Stimulated activated CD8-positive, alpha-beta memory T cell treated with anti-CD3 and anti-CD28 coated beads, Interleukin-4, amount 100 ng/mL, for 48 hours (primary cell): ENCODE measurements around the gene MARCHF4.
"Not testable (repeated sequence)": the region's sequence is repeated elsewhere in the genome, so short reads cannot be mapped to it uniquely, and the experiment has no call there.

Source experiments
- DNase-seq: peaks from one replicate; pipeline ENCODE4 v3.0.0-alpha.2; 2020

The MARCHF4 gene

DNA sequence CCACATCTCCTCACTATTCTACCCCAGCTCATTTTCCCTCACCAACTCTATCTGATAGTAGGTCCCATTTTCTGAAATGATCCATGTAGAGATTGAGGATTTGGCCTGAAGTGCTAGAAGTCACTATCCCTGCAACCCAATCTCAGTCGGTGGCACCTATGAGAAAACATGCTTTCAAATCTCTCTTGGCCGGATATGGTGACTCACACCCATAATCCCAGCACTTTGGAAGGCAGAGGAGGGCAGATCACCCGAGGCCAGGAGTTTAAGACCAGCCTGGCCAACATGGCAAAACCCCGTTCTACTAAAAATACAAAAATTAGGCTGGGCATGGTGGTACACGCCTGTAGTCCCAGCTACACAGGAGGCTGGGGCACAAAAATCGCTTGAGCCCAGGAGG, 19.1 kb upstream of the MARCHF4 start:
- DNase-seq: no peak

DNA sequence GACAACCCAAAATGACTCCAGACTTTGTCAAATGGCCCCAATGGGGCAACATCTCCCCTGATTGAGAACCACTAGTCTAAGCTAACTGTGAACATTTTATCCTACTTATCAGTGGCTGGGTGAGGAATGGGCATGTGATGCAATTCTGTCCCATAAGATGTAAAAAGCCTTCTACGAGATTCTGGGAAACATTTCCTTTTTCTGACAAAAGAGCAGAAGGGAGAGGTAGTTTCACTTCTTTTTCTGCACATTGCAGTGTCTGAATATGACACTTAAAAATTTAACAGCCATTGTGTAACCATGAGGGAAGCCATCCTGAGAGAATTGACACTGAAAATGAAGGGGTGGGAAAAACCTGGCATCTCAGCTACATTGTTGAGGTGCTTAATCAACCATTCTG, 17.3 kb upstream of the MARCHF4 start:
- DNase-seq: no peak

DNA sequence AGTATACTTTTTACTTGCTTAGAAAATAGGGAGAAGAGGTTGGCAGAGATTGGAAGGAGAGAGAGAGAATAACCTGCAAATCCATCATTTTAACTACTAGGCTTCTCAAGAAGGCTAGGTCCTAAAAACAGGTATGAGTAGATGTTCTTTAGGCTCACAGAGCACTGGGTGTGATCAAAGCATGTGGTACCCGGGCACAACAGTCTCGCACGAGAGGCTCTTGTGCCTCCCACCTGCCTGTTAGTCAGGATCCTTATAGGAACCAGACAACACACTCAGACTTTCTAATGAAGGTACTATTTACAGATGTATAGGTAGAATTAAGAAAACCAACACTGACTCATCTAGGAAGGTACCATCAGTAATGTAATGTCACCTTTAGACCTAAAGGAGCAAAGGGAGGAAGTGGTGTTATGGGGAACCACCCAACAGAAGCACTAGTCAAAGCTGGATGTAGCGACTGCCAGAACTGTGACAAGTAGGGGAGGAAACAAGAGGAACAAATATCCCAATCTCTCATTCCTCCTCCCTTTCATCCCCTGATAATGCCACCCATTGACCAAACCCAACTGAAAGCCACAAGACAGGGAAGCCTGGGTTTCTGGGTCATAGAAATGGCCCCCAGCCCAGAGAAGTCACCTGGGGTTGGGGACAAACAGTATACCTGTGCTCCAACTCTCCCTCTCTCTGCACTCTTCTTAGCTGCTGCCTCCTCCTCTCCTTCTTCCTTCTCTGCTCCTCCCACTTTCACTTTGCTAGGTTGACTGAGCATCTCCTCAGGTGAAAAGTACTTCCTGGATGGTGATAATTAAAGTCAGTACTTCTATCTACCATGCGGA, 16.0 kb upstream of the MARCHF4 start:
- no peak for DNase-seq

DNA sequence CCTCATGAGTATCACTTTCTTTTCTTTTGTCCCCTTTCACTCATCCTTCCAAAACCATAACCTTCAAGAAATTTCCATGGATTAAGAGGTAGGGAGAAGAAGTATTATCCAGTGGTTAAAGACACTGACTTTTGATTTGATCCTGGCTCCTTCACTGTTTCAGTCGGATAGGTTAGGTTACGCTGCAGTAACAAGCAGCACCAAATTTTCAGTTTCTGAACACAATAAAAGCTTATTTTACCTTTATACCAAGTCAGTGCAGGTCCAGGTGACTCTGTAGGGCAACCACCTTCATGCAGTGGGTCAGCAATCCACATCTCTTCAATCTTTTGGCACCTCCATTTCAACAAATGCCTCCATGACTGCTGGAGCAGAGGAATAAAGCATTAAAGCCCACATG, 15.0 kb upstream of the MARCHF4 start:
- no peak for DNase-seq

DNA sequence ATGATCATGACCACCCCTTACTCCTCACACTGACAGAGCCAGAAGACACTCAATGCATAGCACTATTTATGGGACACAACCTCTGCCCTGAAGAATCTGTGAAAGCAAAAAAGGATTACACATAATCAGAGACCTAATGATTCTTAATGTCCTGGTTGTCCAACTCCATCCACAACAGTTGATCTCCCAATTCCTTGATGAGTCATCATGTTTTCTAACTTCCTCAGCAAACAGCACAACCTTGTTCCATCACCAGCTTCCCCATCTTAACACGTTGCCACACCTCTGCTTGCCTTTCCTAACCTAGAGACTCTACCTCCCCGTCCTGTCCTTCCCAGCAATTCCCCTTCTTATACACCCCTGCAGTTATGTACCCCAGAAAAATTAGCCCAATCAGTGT, 13.2 kb upstream of the MARCHF4 start:
- no peak for DNase-seq

DNA sequence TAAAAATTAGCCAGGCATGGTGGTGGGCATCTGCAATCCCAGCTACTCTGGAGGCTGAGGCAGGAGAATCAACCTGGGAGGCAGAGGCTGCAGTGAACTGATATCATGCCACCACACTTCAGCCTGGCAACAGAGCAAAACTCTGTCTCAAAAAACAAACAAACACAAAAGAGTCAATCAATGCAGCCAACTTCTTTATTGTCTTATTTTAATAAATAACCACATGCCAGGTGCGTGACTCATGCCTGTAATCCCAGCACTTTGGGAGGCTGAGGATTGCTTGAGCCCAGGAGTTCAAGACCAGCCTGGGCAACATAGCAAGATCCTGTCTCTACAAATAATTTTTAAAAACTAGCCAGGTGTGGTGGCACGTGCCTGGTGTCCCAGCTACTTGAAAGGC, 12.1 kb upstream of the MARCHF4 start:
- not testable (repeated sequence) for DNase-seq

DNA sequence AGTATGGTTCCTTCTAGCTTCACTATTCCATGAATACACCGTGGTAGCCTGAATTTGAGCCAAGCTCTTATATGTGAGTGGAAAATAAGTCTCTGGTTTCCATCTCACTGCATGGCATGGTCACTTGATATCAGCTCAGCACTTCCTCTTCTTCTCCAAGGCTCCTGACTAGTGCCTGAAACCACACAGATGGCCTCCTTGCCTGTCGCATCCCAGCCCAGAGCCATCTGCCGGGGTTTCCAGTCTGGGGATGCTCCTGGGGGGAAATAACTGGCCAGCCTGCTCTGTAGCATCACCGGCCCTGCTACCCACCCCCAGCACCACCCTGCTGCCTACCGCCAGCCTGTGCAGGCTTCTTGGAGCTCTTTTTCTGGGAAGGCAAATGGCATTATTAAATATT, 7.7 kb upstream of the MARCHF4 start:
- DNase-seq: no peak

DNA sequence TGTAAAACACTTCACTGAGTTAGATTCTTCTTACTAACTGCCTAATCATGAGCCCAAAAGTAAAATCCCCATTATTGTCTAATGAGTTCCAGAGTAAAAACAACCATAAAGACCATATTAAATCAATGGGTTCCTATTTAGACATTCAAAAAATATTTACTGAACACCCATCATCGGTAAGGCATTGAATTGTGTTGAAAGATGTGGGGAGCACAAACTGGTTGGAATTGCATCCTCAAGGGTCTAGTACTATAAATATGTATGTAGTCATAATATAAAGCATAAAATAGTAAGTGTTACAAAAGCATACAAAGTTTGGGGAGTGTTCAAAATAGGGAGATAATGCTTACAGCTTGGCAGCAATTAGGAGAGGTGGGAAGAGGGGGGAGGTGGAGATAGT, 3.0 kb upstream of the MARCHF4 start:
- no peak for DNase-seq

DNA sequence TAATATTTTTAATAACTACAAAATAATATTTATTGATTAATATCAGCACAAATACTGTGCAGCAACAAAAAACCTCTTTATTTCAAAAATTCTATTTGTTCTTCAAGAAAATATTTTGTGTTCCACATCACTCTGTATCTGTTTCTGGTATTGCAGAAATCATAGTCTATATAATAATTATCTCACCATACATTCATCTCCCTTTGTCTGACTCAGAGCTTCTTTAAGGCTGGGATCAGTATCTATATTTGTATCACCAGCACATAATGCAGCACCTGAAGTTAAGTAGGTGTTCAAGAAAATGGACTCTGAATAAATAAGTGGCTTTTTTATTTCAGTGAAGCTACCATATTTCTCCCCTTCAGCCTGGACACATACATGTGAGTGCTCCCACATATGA, 1.6 kb upstream of the MARCHF4 start:
- no peak for DNase-seq

DNA sequence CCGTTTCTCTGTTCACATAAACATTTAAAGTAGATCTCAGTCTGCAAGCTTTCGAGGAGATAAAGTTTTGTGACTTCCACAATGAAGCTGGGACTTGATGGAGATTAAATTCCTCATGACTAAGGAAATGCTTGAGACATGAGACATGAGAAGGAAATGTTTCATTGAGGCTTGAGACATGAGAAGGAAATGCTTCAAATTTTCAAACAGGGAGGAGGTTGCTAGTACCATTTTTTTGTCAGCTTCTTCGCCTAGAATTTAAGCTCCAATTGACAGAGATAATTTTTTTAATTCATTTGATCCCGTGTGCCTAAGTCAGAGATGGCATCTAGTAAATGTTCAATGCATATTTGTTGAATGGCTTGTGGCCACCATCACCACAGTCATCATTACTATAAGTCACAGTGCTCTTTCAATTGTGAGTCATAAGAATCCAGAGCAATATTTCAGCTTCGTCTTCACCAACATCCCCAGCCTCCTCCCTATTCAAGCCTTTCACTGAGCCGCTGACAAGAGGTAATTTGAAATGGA, 543 bp upstream of the MARCHF4 start:
- DNase-seq: no peak

DNA sequence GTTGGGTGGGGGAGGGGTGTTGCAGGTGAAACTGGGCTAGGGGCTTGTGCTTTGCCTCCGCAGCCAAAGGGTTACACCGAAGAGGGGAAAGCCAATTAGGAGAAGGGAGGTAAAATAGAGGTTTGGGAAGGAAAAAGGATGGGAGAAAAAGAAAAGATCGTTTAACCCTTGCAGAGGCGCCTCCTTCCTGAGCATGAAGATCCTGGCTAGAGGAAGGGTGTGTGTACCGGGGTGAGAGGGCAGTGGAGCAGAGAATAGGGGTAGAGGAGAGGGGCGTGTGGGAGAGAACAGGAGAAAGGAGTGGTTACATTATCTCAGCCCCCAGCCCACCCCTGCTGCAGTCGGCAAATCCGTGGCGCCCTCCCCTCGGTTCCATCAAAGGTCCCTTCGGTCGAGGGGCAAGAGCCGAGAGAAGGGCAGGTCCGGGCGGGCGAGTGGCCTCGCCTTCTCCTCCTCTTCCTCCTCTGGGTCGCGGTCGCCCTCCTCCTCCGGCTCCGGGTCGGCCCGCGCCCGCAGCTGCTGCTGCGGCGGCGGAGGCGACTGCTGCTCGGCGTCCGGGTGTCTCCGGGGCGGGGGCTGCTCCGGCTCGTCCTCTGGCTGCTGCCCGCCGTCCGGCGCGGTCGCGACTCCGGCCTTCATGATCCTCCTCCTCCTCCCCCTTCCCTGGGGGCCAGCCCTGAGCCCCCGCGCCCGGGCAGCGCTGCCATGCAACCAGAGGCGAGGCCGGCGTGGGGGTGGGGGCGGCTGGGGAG, 1.1 kb downstream of the MARCHF4 start:
- no peak for DNase-seq

DNA sequence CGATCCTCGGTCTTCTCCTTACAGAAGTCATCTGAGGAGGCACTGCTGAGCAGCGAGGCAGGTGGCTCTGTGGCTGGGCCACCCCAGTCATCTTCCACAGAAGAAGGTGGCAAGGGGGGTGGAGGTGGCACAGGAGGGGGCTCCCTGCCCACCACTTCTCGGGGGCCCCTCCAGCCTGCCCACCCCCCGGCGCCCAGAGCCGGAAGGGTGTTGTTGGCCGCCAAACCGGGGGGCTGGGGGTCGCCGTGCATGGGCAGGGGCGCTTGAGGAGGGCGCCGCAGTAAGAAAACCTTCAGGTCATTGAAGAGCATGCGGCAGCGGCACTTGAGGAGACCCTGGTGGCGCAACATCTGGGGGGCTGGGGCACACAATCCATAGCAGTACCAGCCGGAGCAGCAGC, 2.5 kb downstream of the MARCHF4 start:
- DNase-seq: no peak

DNA sequence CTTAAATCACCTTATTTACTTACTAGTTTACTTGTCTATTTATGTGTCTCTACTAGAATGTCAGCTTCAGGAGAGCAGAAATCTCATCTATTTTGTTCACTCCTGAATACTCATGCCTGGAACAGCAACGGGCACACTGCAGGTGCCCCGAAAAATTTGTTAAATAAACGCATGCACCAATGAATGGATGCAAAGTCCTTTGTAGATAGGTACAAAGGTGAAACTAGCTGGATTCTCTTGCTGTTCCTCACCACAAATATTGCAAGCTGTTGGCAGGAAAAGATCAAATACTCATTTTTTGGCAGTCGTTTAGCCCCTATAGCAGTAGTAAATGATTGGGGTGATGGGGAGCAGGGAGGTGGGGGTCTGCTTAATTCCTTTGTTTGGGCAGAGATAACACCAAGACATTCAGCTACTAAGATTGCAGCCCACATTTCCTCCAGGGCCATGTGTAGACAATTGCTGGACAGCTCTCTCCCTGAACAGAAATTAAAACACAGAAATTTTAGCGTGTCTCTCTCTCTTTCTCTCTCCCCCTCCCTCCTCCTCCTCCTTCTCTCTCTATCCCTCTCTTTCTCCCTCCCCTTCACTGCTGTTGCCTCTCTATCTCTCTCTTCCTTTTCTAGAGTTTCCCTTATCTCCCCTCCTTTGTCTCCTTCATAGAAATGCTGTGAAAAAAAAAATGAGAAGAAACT, 5.4 kb downstream of the MARCHF4 start:
- DNase-seq: no peak

DNA sequence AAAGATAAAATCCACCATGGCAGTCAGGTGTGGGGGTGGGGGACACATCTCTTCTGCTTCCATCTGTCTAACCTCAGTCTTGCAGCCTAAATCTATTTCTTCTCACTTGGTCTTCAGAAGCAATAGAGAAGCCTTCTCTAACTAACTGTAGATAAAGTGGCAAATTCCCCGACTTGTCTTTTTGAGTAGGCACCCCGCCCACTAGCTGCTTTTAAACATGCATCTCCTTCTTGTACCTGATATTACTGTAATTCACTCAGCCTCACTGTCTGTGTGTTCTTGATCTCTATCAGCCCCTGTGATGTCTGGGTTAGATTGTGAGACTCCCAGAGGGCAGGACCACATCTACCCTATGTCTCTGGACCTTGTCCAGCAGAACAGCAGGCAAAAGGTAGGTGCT, 6.8 kb downstream of the MARCHF4 start:
- no peak for DNase-seq

DNA sequence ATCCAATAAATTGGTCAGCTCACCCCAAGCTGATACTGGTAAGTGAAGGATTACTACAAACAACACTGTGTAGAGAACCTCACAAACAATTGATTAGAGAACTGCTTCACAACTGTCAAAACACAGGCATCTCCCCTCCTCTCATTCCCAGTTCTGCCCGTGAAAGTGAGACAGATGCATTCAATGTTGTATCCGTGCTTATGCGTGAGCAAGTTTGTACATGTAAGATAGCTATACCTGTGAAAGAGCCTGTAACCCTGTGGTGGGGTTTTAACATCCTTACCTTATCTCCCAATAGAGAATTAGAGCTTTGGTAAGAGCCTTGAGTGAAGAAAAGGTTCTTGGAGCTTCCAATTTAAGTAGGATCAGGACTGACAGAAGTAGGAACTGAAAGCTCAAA, 9.1 kb downstream of the MARCHF4 start:
- DNase-seq: no peak

DNA sequence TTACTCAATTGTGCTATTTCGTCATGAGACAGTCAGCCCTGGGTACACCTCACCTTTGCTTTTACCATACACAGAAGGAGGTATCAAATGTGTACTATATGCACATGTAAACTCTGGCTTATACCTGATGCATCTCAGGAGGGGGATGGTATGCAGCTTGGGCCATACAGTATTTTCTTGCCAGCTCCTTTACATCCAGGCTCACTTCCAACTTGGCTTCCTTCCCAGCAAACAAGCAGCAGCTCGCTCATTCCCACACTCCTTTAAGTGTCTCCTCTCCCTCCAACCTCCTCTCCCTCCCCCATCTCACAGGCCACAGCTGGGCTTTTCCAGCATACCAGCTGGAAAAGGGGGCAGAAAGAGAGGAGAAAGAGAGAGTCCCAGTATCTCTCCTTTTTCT, 9.6 kb downstream of the MARCHF4 start:
- DNase-seq: no peak

DNA sequence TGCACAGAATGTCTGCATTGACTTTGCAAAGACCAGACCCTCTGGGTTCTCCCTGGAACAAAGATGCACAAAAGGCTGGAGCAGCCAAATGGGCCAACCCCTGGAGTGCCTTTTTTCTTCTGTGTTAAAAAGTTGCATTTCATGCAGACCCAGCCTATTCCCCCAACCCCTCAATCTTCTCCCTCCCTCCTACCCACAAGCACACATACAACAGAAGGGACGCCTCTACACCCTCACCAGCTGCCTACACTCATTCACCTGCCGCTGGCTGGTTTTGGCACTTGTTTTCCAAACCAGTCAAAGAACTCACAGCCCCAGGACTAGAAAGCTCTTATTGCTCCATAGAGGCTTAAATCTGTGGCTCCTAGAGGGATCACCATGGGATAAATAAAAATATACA, 16.6 kb downstream of the MARCHF4 start:
- DNase-seq: no peak

DNA sequence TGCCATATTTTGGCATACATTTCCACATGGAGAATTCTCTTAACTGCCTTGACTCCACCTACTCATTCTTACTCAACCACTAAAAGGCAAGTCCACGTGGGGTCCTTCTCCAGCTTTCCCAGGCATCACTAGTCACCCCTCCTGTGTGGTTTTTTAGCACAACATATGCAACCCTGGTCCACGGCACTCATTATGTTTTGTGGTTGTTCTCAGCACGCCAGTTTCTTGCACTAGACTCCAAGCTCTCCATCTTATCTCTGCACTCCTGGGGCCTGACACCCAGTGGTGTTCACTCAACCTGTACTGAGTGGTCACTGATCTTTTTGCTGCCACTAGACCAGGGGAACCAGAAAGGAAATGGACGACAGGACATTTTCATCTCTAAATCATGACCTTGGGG, 18.0 kb downstream of the MARCHF4 start:
- DNase-seq: no peak

DNA sequence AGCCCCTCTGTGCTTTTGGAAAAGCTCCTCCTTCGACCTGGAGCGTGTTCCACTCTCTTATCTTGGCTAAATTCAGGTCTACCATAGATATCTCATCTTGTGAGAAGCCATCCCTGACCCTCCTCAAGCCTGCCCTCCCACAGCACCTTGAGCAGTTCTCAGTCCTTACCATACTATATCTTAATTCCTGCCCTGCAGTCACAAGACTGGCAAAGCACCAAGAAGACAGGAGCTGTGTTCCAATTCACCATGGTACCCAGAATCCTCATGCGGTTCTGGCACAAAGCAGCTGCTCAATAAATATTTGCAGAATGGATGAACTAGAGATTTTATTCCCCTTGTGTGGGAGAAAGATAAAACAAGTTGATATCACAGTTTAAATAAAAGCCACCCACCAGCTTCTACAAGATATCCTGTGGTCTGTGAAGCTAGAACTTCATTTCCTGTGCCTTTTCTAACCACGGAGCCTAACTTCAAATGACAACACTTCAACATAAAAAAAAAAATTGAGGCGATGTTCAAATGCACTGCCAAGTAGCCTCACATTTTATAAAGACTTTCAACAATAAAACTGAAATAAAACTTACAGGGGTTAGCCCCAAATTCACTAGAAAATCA, 19.5 kb downstream of the MARCHF4 start:
- DNase-seq: no peak

DNA sequence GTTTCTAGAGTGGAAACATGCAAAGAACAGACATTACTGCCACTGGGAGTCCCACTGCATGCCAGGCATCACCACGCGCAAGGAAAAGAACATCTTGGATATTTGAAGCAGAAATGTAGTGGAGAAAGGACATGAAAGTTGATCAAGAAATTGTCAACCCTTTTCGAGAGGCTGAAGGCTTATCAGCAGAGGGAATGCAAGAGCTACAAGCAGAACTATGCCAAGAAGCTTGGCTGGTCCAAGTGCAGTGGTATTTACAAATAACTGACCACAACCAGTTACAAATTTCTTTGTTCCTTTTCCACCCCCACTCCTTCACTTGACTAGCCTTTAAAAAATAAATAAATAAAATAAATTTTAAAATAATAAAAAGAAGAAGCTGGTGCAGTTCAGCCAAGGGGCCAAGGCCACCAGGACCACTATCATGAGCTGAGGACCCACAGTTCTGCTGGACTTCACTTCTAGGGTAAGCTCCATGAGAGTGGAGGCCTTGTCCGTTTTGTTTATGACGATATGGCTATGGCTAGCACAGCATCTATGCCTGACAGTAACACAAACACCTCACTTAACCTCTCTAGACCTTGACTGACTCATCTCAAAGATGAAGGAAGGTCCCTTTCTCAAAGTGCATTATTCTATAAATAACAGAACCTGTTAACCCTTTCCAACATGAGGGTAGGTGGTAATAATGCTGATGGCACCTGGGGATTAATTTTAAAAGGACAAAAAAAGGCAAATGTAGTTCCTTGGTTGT, 20.9 kb downstream of the MARCHF4 start:
- no peak for DNase-seq

DNA sequence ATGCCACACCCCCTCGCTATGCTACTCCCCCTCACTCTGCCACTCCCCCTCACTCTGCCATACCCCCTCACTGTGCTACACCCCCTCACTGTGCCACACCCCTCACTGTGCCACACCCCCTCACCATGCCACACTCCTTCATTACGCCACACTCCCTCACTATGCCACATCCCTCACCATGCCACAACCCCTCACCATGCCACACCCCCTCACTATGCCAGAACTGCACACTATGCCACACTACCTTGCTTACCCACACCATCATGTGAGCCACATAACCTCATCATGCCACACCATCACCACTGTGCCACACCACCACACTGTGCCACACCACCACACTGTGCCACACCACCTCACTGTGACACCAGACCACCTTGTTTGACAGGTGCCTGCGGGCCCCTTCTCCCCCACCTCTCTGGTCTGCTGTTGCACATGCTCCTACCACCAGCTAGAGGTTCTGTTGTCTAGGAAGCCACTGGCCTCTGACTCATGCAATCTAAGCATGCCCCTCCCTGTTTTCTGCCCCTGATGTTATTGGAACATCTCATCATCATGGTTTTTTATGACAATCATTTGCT, 22.0 kb downstream of the MARCHF4 start:
- peak; percentile 52 for DNase-seq

DNA sequence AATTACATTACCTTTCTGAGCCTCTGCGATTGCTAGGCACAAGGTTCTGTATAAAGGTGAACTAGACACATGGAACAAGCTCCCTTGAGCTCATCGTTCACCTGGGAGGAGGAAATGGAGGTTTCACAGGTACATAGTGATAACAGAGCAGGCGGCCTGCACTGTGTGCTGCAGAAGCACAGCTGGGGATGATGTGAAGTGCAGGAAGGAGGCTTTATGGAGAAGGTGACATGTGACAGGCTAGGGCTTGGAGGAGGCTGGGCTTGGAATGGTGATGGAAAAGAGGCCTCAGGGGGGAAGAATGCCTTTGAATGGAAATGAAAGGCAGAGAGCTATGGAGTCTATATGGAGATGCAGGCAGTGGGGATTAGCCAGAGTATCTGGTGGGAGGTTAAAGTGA, 22.9 kb downstream of the MARCHF4 start:
- DNase-seq: no peak
